Fibroblast of skin of left biceps (primary cell): ENCODE measurements around the gene AGRN.
"Not testable (repeated sequence)": the region's sequence is repeated elsewhere in the genome, so short reads cannot be mapped to it uniquely, and the experiment has no call there.

Source experiments
- DNase-seq, 2 experiments: peaks; one replicate each; pipeline ENCODE4 v3.0.0-alpha.2; 2013; ENCODE audit warnings: low read depth in 2 of 2

AGRN gene

GRCh38 chr1:1020000-1020404, at the start of gene AGRN:
TSS of gene AGRN (plus strand) at chr1:1020120. CDS start at chr1:1020173, 53 bp downstream.
- DNase-seq: no peak

- DNase-seq: no peak
These were observed 49.5 kb upstream of the AGRN start for GRCh38 chr1:970242-970972.

- no peak for DNase-seq
These were observed 48.8 kb upstream of the AGRN start for GRCh38 chr1:970973-971730.

- no peak for DNase-seq
These were observed 48.0 kb upstream of the AGRN start for GRCh38 chr1:971751-972506.

- no peak for DNase-seq
These were observed 47.0 kb upstream of the AGRN start for GRCh38 chr1:972726-973458.

- DNase-seq: no peak
These were observed 46.2 kb upstream of the AGRN start for GRCh38 chr1:973459-974292.

- no peak for DNase-seq
These were observed 45.7 kb upstream of the AGRN start for GRCh38 chr1:974293-974640.

GRCh38 chr1:974687-975328, 45.1 kb upstream of the AGRN start:
- DNase-seq: no peak

GRCh38 chr1:975365-975764, 44.6 kb upstream of the AGRN start:
- no peak for DNase-seq

- no peak for DNase-seq
These were observed 43.8 kb upstream of the AGRN start for GRCh38 chr1:975896-976683.

GRCh38 chr1:976791-977190, 43.1 kb upstream of the AGRN start:
- not testable (repeated sequence) for DNase-seq

GRCh38 chr1:978069-978834, 41.7 kb upstream of the AGRN start:
- DNase-seq: no peak

- no peak for DNase-seq
These were observed 40.8 kb upstream of the AGRN start for GRCh38 chr1:978835-979743.

GRCh38 chr1:979744-980072, 40.2 kb upstream of the AGRN start:
- no peak for DNase-seq

GRCh38 chr1:980137-980571, 39.8 kb upstream of the AGRN start:
- no peak for DNase-seq

- DNase-seq: no peak
These were observed 39.1 kb upstream of the AGRN start for GRCh38 chr1:980602-981395.

GRCh38 chr1:981491-981954, 38.4 kb upstream of the AGRN start:
- no peak for DNase-seq
